Stimulated activated naive B cell treated with anti-CD40 and anti-IgM and Interleukin-4, amounts not matched to agents 10 μg/mL and 1 μg/mL and 100 μg/mL, for 72 hours (primary cell): ENCODE results near the gene RBX1.
"Not testable (repeated sequence)": the region's sequence is repeated elsewhere in the genome, so short reads cannot be mapped to it uniquely, and the experiment has no call there.

Source experiments
- ATAC-seq, 2 donors: fragments of 150-1000 bp; cut with Tn5 transposase; replicated peaks; 2 replicates each; pipeline ENCODE4 v1.10.0; 2021; ENCODE audit warnings: moderate library complexity in 1 of 2
- DNase-seq: peaks from one replicate; pipeline ENCODE4 v3.0.0; 2021
- H3K27ac Mint-ChIP-seq: one replicate; pipeline ENCODE4 v1.8.0; 2022; ENCODE audit warnings: mild to moderate bottlenecking, mixed read lengths
- H3K27me3 Mint-ChIP-seq, 2 donors: one replicate each; pipeline ENCODE4 v1.8.0; 2022; ENCODE audit warnings: mixed read lengths in 2 of 2
- H3K36me3 Mint-ChIP-seq, 2 donors: one replicate each; pipeline ENCODE4 v1.8.0; 2022; ENCODE audit warnings: mixed read lengths in 2 of 2, mild to moderate bottlenecking in 1 of 2
- H3K4me1 Mint-ChIP-seq, 2 donors: one replicate each; pipeline ENCODE4 v1.8.0; 2022; ENCODE audit warnings: mixed read lengths in 2 of 2, mild to moderate bottlenecking in 1 of 2
- H3K4me3 Mint-ChIP-seq, 2 donors: one replicate each; pipeline ENCODE4 v1.8.0; 2022; ENCODE audit warnings: mild to moderate bottlenecking in 2 of 2, mixed read lengths in 2 of 2, moderate library complexity in 1 of 2
- H3K9me3 Mint-ChIP-seq, 2 donors: one replicate each; pipeline ENCODE4 v1.8.0; 2022; ENCODE audit warnings: mixed read lengths in 2 of 2, mild to moderate bottlenecking in 1 of 2

The RBX1 gene

DNA sequence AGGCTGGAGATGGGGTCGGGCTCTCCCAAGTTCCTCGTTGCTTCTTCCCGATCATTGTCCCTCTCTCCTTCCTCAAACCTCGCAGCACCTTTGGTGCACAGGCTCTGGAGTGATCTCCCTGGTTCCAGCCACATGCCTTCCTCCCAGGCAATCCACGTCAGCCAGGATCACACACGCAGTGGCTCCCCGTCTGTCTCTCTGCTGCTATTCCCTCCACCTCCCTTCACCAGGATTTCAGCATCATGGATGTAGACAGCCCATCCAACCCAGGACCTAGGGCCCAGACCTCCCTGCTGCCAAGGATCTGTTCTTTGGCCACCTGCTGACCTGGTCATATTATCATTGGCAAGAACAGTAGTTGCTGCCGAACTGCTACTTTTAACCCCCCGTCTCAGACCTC is 40.1 kb downstream of the RBX1 start:
- peaks cover 0 to 2% of the 10 kb centered on the region in 2 donors for H3K4me1 Mint-ChIP-seq
- no peaks in the 10 kb centered on the region for H3K9me3 Mint-ChIP-seq
- DNase-seq (no peak), ATAC-seq (no peak)
- H3K4me3 Mint-ChIP-seq = no peak overlapping the region
- H3K36me3 Mint-ChIP-seq = no peaks in the 10 kb centered on the region
- no peak overlapping the region for H3K27ac Mint-ChIP-seq
- H3K27me3 Mint-ChIP-seq = peaks cover 24 to 39% of the 10 kb centered on the region in 2 donors

DNA sequence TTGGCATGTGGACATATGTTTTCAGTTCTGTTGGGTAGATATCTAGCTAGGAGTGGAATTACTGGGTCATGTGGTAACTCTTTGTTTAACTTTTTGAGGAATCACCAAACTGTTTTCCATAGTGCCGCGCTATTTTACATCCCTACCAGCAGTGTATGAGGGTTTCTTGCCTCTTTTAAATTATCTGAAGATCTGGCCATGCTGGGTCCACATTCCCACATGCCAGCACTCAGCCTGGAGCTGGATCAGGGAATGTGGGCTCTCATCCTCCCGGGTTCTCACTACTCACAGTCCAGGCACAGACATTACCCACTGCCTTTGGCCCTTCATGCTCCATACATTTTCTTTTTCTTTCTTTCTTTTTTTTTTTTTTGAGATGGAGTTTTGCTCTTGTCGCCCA is 44.6 kb downstream of the RBX1 start:
- H3K9me3 Mint-ChIP-seq = peaks cover 2 to 4% of the 10 kb centered on the region in 2 donors
- DNase-seq = no peak
- H3K36me3 Mint-ChIP-seq = no peaks in the 10 kb centered on the region
- ATAC-seq = no peak
- H3K27me3 Mint-ChIP-seq = peaks cover 24 to 26% of the 10 kb centered on the region in 2 donors
- H3K4me3 Mint-ChIP-seq = no peak overlapping the region
- no peaks in the 10 kb centered on the region for H3K4me1 Mint-ChIP-seq
- no peak overlapping the region for H3K27ac Mint-ChIP-seq

DNA sequence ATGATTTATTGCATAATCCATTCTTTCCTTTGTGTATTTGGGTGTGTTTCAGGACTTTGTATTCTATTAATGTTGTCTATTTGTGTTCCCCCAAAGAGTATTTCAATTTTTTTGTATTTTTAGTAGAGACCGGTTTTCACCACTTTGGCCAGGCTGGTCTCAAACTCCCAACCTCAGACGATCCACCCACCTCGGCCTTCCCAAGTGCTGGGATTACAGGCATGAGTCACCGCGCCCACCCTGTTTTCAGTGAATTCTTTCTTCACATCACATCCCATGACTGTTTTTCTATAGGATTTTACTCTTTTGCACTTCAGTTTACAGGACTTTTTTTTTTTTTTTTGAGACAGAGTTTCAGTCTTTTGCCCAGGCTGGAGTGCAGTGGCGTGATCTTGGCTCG is 46.3 kb downstream of the RBX1 start:
- Mint-ChIP-seq H3K36me3 (no peaks in the 10 kb centered on the region), H3K9me3 (peaks cover 2 to 4% of the 10 kb centered on the region in 2 donors), H3K4me1 (no peaks in the 10 kb centered on the region), H3K27ac (no peak overlapping the region), H3K27me3 (peaks cover 10 to 12% of the 10 kb centered on the region in 2 donors), H3K4me3 (no peak overlapping the region)
- no peak for ATAC-seq
- DNase-seq = no peak

DNA sequence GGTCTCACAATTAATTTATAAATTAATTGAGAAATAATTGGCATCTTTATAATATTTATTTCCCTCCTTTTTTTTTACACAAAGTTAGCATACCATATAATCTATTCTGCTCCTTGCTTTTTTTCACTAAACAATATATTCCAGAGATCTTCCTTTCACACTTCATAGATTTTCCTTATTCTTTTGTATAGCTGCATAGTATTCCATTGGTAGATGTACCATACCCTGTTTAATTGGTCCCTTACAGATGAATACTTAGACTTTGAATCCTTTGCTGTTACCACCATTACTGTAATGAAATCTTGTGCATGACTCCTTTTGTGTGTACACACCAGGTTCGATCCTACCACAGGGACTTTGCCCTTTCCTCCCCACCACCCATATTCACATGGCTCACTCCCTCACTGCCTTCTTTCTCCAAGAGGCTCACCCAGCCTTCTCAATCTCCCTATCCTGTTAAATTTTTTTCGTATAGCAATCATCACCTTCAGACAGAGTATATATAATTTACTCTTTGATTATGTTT is 48.9 kb downstream of the RBX1 start:
- no peaks in the 10 kb centered on the region for H3K36me3 Mint-ChIP-seq
- no peak overlapping the region for H3K4me3 Mint-ChIP-seq
- peaks cover 2 to 4% of the 10 kb centered on the region in 2 donors for H3K9me3 Mint-ChIP-seq
- H3K27ac Mint-ChIP-seq = no peak overlapping the region
- ATAC-seq = no peak
- no peak for DNase-seq
- no peaks in the 10 kb centered on the region for H3K27me3 Mint-ChIP-seq
- no peaks in the 10 kb centered on the region for H3K4me1 Mint-ChIP-seq

DNA sequence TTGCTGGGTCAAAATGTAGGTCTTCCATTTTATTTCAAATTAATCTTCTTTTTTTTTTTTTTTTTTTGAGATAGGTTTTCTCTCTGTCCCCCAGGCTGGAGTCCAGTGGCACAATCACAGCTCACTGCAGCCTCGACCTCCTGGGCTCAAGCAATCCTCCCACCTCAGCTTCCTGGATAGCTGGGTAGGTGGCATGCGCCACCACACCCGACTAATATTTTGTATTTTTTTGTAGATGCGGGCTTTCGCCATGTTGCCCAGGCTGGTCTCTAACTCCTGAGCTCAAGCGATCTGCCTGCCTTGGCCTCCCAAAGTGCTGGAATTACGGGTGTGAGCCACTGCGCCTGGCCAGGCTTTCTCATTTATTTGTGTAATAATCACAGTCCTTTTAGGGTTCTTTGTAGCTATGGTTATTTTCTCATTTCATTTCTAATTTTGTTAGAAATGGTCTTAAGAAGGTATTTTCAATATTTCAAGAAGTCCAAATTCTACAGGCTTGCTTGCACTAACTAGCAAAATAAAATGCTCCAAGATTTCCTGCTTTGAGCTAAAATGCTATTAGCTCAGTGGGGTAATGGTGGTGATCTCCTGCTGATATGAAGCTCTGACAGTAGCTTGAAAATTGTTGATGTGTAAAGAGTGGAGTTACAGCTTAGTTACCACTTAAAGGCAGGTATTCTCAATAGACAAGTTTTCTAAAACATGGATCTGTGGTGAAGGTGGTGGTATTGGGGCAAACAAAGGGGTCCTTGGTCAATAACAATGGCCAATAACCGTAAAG is 50.0 kb downstream of the RBX1 start:
- no peak for DNase-seq
- Mint-ChIP-seq H3K27ac (no peak overlapping the region), H3K9me3 (peaks cover 2 to 4% of the 10 kb centered on the region in 2 donors), H3K36me3 (no peaks in the 10 kb centered on the region), H3K27me3 (no peaks in the 10 kb centered on the region), H3K4me3 (no peak overlapping the region), H3K4me1 (no peaks in the 10 kb centered on the region)
- no peak for ATAC-seq

DNA sequence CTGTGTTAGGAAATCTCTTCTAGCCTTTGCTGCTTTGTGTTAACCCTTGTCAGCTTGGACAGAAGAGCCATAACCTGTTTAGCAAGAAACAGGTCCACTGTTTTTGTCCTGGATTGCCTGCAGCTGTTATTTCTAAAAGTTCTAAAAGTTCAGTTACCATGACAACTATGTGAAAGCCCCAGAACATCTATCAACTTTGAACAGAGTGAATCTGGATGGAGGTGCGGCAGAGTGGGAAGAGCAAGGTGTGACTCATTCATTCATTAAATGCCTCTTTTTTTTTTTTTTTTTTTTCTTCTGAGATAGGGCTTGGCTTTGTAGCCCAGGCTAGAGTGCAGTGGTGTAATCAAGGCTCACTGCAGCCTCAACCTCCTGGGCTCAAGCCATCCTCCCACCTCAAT is 50.5 kb downstream of the RBX1 start:
- Mint-ChIP-seq H3K27ac (no peak overlapping the region), H3K4me3 (no peak overlapping the region), H3K9me3 (peaks cover 2 to 4% of the 10 kb centered on the region in 2 donors), H3K36me3 (no peaks in the 10 kb centered on the region), H3K4me1 (no peaks in the 10 kb centered on the region), H3K27me3 (no peaks in the 10 kb centered on the region)
- no peak for DNase-seq
- no peak for ATAC-seq

DNA sequence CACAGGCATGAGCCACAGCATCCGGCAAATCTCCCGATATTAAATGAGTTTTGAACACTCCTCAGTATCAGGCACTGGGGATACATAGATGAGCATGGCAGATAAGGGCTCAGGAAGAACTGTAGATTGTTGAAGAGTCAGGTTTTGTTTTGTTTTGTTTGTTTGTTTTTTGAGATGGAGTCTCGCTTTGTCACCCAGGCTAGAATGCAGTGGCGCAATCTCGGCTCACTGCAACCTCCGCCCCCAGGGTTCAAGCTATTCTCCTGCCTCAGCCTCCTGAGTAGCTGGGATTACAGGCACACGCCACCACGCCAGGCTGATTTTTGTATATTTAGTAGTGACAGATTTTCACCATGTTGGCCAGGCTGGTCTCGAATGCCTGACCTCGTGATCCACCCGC is 51.2 kb downstream of the RBX1 start:
- H3K4me3 Mint-ChIP-seq, ATAC-seq, H3K9me3 Mint-ChIP-seq, H3K27ac Mint-ChIP-seq, H3K4me1 Mint-ChIP-seq, H3K27me3 Mint-ChIP-seq, H3K36me3 Mint-ChIP-seq, DNase-seq: not testable (repeated sequence)

DNA sequence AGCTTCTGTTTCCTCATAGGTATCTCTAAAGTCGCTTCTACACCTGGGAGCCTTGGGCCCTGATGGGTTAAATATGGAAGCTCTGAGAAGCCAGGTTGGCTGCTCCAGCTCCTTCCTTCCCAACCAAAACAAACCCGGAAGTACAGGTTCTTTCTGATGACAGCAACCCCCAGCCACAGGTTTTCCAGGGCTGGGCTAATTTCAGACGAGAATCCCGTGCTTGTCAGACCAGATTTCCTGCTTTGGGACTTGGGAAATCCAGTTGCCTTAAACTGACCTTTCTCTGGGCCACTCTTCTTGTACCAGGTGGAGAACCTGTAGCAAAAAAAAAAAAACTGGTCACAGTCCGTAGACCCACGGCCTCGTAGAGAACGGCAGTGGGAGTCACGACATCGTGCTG is 51.9 kb downstream of the RBX1 start:
- Mint-ChIP-seq H3K4me3 (no peak overlapping the region), H3K4me1 (no peaks in the 10 kb centered on the region), H3K27ac (no peak overlapping the region), H3K9me3 (peaks cover 2 to 4% of the 10 kb centered on the region in 2 donors), H3K27me3 (no peaks in the 10 kb centered on the region), H3K36me3 (no peaks in the 10 kb centered on the region)
- DNase-seq = no peak
- ATAC-seq = no peak

DNA sequence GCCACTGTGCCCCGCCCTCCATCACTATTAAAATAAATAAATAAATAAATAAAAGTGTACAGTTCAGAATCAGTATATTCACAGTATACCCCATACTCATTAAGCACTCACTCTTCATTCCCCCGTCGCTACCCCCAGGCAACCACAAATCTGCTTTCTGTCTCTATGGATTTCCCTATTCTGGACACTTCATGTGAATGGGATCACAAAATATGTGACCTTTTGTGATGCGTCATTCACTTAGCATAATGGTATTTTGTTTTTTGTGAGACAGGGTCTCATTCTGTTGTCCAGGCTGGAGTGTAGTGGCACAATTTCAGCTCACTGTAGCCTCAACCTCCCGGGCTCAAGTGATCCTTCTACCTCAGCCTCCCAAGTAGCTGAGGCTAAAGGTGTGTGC is 52.8 kb downstream of the RBX1 start:
- no peak for DNase-seq
- no peaks in the 10 kb centered on the region for H3K36me3 Mint-ChIP-seq
- ATAC-seq = no peak
- no peak overlapping the region for H3K27ac Mint-ChIP-seq
- H3K9me3 Mint-ChIP-seq = peaks cover 2 to 4% of the 10 kb centered on the region in 2 donors
- no peaks in the 10 kb centered on the region for H3K27me3 Mint-ChIP-seq
- no peak overlapping the region for H3K4me3 Mint-ChIP-seq
- no peaks in the 10 kb centered on the region for H3K4me1 Mint-ChIP-seq

DNA sequence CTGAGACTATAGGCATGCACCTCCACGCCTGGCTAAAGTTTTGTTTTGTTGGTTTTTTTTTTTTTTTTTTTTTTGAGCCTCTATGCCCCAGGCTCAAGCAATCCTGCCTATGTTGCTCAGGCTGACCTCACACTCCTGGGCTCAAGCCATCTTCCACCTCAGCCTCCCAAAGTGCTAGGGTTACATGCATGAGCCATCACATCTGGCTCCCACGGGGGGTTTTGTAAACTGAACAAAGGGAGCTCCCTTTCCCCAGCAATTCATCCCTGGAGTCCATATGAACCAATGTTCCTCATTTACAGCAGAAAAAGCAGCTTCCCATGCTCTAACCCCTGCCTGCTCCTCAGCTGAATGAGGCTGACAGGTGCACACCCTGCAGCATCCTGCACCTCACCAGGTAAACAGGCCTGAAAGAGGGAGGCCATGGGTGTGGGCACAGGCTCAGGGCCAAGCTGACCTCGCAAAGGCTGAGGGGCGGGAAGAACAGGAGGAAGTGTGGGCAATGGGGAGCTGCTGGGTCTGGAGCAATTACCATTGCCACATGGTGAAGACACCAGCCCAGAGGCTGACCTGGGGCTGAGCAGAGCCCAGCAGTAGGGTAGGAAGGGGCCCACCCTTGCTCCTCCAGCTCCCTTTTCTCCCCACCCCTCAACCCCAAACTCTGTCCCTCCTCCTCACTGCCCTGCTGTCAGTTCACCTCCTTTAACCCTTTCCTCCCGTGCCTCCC is 58.2 kb downstream of the RBX1 start:
- H3K27ac Mint-ChIP-seq = no peak overlapping the region
- no peaks in the 10 kb centered on the region for H3K36me3 Mint-ChIP-seq
- no peaks in the 10 kb centered on the region for H3K4me1 Mint-ChIP-seq
- no peak overlapping the region for H3K4me3 Mint-ChIP-seq
- H3K27me3 Mint-ChIP-seq = no peaks in the 10 kb centered on the region
- DNase-seq (no peak), ATAC-seq (no peak)
- no peaks in the 10 kb centered on the region for H3K9me3 Mint-ChIP-seq

DNA sequence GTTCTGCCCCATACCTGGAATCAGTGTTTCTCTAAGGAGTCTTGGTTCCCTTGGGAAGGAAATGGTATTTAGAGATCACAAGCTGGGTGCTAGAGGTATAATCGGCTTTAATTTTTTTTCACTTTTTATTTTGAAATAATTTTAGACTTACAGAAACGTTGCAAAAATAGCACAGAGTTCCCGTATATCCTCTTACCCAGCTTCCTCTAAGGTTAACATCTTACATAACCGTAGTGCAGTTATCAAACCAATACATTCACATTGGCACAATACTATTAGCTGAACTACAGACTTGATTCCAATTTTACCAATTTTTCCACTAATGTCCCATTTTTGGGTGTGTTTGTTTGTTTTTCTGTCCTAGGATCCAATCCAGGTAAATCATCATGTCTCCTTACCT is 63.8 kb downstream of the RBX1 start:
- DNase-seq = no peak
- Mint-ChIP-seq H3K27ac (no peak overlapping the region), H3K9me3 (no peaks in the 10 kb centered on the region), H3K4me3 (no peak overlapping the region), H3K36me3 (peaks cover 0 to 5% of the 10 kb centered on the region in 2 donors), H3K4me1 (peaks cover 3 to 7% of the 10 kb centered on the region in 2 donors), H3K27me3 (no peaks in the 10 kb centered on the region)
- no peak for ATAC-seq

DNA sequence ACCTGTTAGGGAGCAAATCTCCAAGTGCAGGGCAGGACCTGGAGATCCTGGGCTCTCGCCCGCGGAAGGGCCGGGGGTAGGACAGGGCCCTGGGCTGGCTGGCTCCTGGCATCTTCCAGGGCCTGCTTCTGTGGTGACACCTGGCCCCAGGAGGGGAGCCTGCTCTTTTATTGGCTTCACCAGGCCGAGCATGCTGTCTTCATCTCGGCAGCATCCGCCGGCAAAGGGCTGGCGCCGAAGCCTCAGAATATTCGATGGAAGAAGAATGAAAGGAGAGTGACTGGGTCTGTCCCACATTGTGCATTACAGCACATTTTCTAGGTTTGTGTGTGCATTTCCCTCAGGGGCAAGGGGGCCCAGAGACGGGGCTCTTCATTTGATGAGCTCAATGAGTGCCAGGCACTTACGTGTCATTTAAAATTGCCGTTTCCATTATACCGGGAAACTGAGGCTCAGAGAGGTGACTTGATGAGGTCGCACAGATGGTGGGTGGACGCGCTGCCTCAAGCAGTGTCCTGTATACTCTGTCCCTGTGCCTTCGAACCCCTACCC is 70.0 kb downstream of the RBX1 start:
- Mint-ChIP-seq H3K4me3 (peak overlapping the region; percentile 95 to 98), H3K27ac (peak overlapping the region; percentile 97), H3K9me3 (no peaks in the 10 kb centered on the region), H3K4me1 (peaks cover 3 to 15% of the 10 kb centered on the region in 2 donors), H3K27me3 (no peaks in the 10 kb centered on the region), H3K36me3 (peaks cover 1 to 5% of the 10 kb centered on the region in 2 donors)
- no peak for DNase-seq
- ATAC-seq = no peak

DNA sequence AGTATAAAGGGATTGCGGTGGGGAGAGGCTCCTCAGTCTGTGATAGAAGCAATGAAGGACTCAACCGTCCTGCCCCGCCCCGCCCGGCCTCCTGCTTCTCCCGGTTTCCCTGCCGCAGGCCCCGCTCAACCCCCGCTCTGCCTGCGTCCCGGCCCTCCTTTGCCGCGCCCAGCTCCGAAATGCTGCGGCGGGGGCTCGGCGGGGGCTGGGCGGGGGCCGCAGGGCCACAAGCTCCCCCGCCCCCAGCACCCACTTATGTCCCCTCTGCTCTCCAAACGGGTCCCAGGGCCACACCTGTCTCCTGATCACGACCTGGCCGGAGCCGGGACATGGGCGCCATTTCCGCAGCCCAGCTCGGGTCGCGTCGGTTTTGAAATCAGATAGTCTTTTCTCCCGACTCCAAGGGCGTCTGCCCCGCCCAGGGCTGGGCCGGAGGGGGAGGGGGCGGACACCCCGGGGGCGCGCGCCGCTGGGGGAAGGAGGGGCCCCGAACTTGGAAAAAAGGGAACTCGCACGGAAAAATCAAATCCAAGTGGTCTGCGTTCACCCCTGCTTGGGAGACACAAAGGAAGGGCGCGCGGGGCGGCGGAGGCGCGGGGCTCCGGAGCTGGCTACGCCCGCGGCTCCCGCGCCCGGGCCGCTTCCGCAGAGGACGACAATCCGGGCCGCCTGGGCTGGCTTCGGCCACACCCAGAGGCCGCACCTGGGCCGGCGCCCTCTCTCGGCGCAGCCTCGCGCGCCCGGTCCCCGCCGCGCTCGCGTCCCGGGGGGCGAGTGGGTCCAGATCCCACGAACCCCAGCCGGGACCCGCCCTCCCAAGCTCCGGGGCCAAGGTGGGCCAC is 70.7 kb downstream of the RBX1 start:
- H3K9me3 Mint-ChIP-seq = no peaks in the 10 kb centered on the region
- ATAC-seq (peak; percentile 83 to 85), DNase-seq (peak; percentile 45)
- H3K36me3 Mint-ChIP-seq = peaks cover 1 to 5% of the 10 kb centered on the region in 2 donors
- peak overlapping the region; percentile 97 for H3K27ac Mint-ChIP-seq
- H3K4me3 Mint-ChIP-seq = peak overlapping the region; percentile 95 to 98
- peaks cover 3 to 15% of the 10 kb centered on the region in 2 donors for H3K4me1 Mint-ChIP-seq
- H3K27me3 Mint-ChIP-seq = no peaks in the 10 kb centered on the region
